Stomach (tissue), 4 donors: ENCODE measurements around the gene AGT.

Experiments
- CTCF ChIP-seq, 7 experiments: fragments of 450-650 bp in 4 of 7; fragments of 200-600 bp in 3 of 7; sonication (generic) in 3 of 7; IDR thresholded peaks; one replicate each; pipeline ENCODE4 v1.5.1; 2016 to 2019; ENCODE audit warnings: antibody characterized with exemption in 7 of 7, control low read depth in 2 of 7, mild to moderate bottlenecking in 1 of 7
- EP300 ChIP-seq: sonication (generic); formaldehyde crosslinking; IDR thresholded peaks from one replicate; pipeline ENCODE4 v1.6.1; 2017; ENCODE audit warnings: antibody characterized with exemption
- POLR2A ChIP-seq, 4 donors: fragments of 450-650 bp; IDR thresholded peaks; one replicate each; pipeline ENCODE4 v1.6.1; 2016; ENCODE audit warnings: antibody characterized with exemption in 4 of 4, control low read depth in 2 of 4, mild to moderate bottlenecking in 1 of 4, moderate library complexity in 1 of 4
- POLR2AphosphoS5 ChIP-seq, 3 donors: sonication (generic); formaldehyde crosslinking; IDR thresholded peaks; one replicate each; pipeline ENCODE4 v1.6.1; 2016; ENCODE audit warnings: antibody characterized with exemption in 3 of 3

- TF ChIP-seq CTCF (IDR thresholded peaks at IDR 0.05) (no peak), POLR2AphosphoS5 (IDR thresholded peaks at IDR 0.05) (no peak), POLR2A (IDR thresholded peaks at IDR 0.05) (no peak), EP300 (no peak)
Observed at GRCh38 chr1:230706887-230707731, 6.8 kb downstream of the AGT start.
